Stimulated activated naive CD8-positive, alpha-beta T cell treated with anti-CD3 and anti-CD28 coated beads, Interleukin-15, amount 100 ng/mL, for 72 hours (primary cell): ENCODE results near the gene CCL7.

Experiments
- ATAC-seq: fragments of 150-1000 bp; cut with Tn5 transposase; 2 replicates; pipeline ENCODE4 v1.10.0; 2021; ENCODE audit warnings: mild to moderate bottlenecking, moderate library complexity
- DNase-seq, 2 donors: peaks; one replicate each; pipeline ENCODE4 v3.0.0; 2021 to 2022
- H3K27ac Mint-ChIP-seq, 2 donors: one replicate each; pipeline ENCODE4 v1.8.0; 2022; ENCODE audit warnings: mild to moderate bottlenecking in 2 of 2, mixed read lengths in 2 of 2, moderate library complexity in 2 of 2
- H3K27me3 Mint-ChIP-seq: one replicate; pipeline ENCODE4 v1.8.0; 2022; ENCODE audit warnings: mixed read lengths
- H3K4me1 Mint-ChIP-seq: one replicate; pipeline ENCODE4 v1.8.0; 2022; ENCODE audit warnings: mild to moderate bottlenecking, mixed read lengths
- H3K4me3 Mint-ChIP-seq, 2 donors: one replicate each; pipeline ENCODE4 v1.8.0; 2022; ENCODE audit warnings: mild to moderate bottlenecking in 2 of 2, mixed read lengths in 2 of 2, moderate library complexity in 1 of 2
- H3K9me3 Mint-ChIP-seq, 2 donors: one replicate each; pipeline ENCODE4 v1.8.0; 2022; ENCODE audit warnings: mixed read lengths in 2 of 2

Gene CCL7

DNA sequence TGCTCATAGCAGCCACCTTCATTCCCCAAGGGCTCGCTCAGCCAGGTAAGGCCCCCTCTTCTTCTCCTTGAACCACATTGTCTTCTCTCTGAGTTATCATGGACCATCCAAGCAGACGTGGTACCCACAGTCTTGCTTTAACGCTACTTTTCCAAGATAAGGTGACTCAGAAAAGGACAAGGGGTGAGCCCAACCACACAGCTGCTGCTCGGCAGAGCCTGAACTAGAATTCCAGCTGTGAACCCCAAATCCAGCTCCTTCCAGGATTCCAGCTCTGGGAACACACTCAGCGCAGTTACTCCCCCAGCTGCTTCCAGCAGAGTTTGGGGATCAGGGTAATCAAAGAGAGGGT is 14.7 kb upstream of the CCL7 start:
- no peak for ATAC-seq
- peaks cover 9% of the 10 kb centered on the region for H3K4me1 Mint-ChIP-seq
- peaks cover 63% of the 10 kb centered on the region for H3K27me3 Mint-ChIP-seq
- H3K4me3 Mint-ChIP-seq, result peak overlapping the region in 1 of 2 donors; percentile 20
- H3K27ac Mint-ChIP-seq, result peak overlapping the region in 1 of 2 donors; percentile 49
- no peak for DNase-seq
- no peaks in the 10 kb centered on the region for H3K9me3 Mint-ChIP-seq

- no peak overlapping the region for H3K27ac Mint-ChIP-seq
- no peak for DNase-seq
These were observed 14.2 kb upstream of the CCL7 start for GRCh38 chr17:34255841-34256240.

DNA sequence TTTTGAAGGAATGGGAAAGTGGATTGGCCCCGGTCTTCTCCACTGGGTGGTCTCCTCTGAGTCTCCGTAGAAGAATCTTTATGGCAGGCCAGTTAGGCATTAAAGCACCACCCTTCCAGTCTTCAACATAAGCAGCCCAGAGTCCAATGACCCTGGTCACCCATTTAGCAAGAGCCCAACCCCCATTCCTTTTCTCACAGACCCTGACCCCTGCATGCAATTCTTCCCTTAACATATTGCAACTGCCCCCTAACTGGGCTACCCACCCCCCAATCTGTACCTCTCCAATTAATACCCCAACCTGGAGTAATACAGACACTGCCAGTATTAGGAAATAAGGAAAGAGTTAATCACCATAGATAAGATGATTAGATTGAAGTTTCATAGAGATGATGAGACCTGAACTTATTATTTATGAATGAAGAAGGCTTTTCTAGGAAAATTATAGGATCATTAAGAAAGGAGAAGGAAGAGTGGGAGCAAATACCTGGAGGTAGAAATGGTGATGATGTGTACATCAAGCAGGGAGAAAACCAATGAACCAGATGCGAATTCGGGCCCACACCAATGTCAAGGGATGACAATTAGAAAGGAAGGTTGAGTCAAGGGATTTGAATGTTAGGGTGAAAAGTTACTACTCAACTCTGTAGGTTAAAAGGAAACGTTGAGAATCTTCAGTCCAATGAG is 12.6 kb upstream of the CCL7 start:
- no peak for ATAC-seq
- DNase-seq, result no peak
- H3K9me3 Mint-ChIP-seq, result no peaks in the 10 kb centered on the region
- H3K27me3 Mint-ChIP-seq, result peaks cover 64% of the 10 kb centered on the region
- H3K4me3 Mint-ChIP-seq, result no peak overlapping the region
- H3K4me1 Mint-ChIP-seq, result peaks cover 9% of the 10 kb centered on the region
- H3K27ac Mint-ChIP-seq, result peak overlapping the region in 1 of 2 donors; percentile 68

More at GRCh38 chr17:34255841-34256240, 14.2 kb upstream of the CCL7 start:
- peaks cover 9% of the 10 kb centered on the region for H3K4me1 Mint-ChIP-seq
- no peak overlapping the region for H3K4me3 Mint-ChIP-seq
- peaks cover 64% of the 10 kb centered on the region for H3K27me3 Mint-ChIP-seq
- H3K9me3 Mint-ChIP-seq, result no peaks in the 10 kb centered on the region
- no peak for ATAC-seq

- ATAC-seq, result no peak
- no peak overlapping the region for H3K27ac Mint-ChIP-seq
- H3K9me3 Mint-ChIP-seq, result no peaks in the 10 kb centered on the region
- H3K4me3 Mint-ChIP-seq, result no peak overlapping the region
- peaks cover 9% of the 10 kb centered on the region for H3K4me1 Mint-ChIP-seq
- no peak for DNase-seq
- H3K27me3 Mint-ChIP-seq, result peaks cover 59% of the 10 kb centered on the region
These were observed 12.1 kb upstream of the CCL7 start for GRCh38 chr17:34257986-34258326.

DNA sequence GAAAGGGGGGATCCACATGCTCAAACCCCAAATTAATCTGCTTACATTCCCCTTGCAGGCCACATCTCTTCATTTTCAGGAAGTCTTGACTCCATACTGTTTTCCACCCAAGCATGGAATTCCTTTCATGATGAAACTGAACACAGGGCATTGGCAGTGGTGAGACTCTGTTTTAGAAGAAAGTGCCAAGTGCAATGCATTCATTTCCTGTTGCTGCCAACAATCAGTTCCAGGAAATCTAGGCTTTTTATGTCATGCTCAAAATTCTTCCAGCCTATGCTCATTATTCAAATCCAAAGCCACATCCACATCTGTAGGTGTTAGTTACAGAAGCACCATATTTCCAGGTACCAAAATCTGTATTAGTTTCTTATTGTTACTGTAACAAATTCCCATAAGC is 10.9 kb upstream of the CCL7 start:
- H3K4me1 Mint-ChIP-seq, result peaks cover 9% of the 10 kb centered on the region
- no peak overlapping the region for H3K27ac Mint-ChIP-seq
- no peak overlapping the region for H3K4me3 Mint-ChIP-seq
- H3K9me3 Mint-ChIP-seq, result no peaks in the 10 kb centered on the region
- ATAC-seq, result no peak
- DNase-seq, result no peak
- peaks cover 50% of the 10 kb centered on the region for H3K27me3 Mint-ChIP-seq

- DNase-seq (no peak), ATAC-seq (no peak)
- Mint-ChIP-seq H3K4me3 (no peak overlapping the region), H3K9me3 (no peaks in the 10 kb centered on the region), H3K27ac (no peak overlapping the region), H3K27me3 (peaks cover 51% of the 10 kb centered on the region), H3K4me1 (no peaks in the 10 kb centered on the region)
These were observed 9.2 kb upstream of the CCL7 start for GRCh38 chr17:34260861-34261260.

- peaks cover 51% of the 10 kb centered on the region for H3K27me3 Mint-ChIP-seq
- ATAC-seq (peak; percentile 43), DNase-seq (peak in 1 of 2 donors; percentile 15)
- H3K9me3 Mint-ChIP-seq, result no peaks in the 10 kb centered on the region
- no peaks in the 10 kb centered on the region for H3K4me1 Mint-ChIP-seq
- no peak overlapping the region for H3K4me3 Mint-ChIP-seq
- H3K27ac Mint-ChIP-seq, result no peak overlapping the region
These were observed 8.3 kb upstream of the CCL7 start for GRCh38 chr17:34261568-34262337.

DNA sequence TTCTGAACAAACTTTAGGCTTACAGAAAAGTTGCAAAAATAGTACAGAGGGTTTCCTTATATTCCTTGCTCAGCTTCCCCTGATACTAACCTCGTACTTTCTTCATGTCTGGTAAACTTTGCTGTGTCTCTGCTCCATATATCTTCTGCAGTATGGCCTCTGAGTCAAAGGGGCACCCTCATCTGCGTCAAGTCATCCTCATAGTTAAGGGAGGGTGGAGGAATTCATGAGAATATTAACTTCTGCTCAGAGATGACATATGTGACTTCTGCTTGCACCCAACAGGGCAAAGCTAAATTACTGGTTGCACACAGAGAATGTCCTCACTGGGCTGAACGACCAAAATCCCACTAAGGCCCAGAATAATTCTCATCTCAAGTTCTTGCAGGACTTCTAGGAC is 4.3 kb upstream of the CCL7 start:
- H3K27ac Mint-ChIP-seq, result no peak overlapping the region
- no peak for DNase-seq
- ATAC-seq, result no peak
- H3K4me3 Mint-ChIP-seq, result no peak overlapping the region
- H3K27me3 Mint-ChIP-seq, result peaks cover 48% of the 10 kb centered on the region
- no peaks in the 10 kb centered on the region for H3K4me1 Mint-ChIP-seq
- no peaks in the 10 kb centered on the region for H3K9me3 Mint-ChIP-seq

GRCh38 chr17:34275881-34276280 is 5.9 kb downstream of the CCL7 start:
- ATAC-seq (no peak), DNase-seq (no peak)
- H3K4me3 Mint-ChIP-seq, result no peak overlapping the region
- H3K4me1 Mint-ChIP-seq, result no peaks in the 10 kb centered on the region
- H3K9me3 Mint-ChIP-seq, result no peaks in the 10 kb centered on the region
- peaks cover 68% of the 10 kb centered on the region for H3K27me3 Mint-ChIP-seq
- H3K27ac Mint-ChIP-seq, result no peak overlapping the region

DNA sequence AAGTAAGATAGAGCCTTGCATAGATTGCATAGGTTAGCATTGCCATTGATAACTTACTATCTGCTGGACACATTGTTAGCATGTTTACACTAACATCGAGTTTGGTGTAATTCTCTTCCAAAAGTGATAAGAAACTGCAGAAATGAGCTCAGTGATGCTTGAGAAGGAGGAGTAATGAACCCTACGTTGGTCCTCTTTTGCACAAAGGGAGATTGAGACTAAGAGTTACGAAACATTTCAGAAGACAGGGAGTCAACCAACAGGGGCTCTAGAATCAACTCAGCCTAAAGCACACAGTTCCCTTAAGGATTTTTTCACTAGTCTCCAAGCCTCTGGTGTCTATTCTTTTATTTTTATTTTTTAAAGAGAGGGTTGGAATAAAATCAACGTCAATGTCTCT is 6.8 kb downstream of the CCL7 start:
- DNase-seq (no peak), ATAC-seq (no peak)
- Mint-ChIP-seq H3K4me1 (no peaks in the 10 kb centered on the region), H3K4me3 (no peak overlapping the region), H3K27ac (no peak overlapping the region), H3K27me3 (peaks cover 68% of the 10 kb centered on the region), H3K9me3 (no peaks in the 10 kb centered on the region)

DNA sequence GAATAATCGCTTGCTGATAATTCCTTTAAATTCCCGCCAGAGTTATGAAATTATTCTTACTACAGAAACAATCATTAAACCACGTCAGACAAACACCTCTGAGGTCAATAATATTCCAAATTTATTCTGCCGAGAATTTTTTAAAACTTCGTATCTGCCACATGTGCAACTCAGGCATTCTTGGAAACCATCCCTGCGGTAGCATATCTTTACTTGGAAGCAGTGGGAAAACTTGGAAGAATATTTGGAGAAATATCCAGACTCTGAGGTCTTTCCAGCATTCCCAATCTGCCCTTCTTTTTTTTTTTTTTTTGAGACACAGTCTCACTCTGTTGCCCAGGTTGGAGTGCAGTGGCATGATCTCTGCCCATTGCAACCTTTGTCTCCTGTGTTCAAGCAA is 13.6 kb downstream of the CCL7 start:
- Mint-ChIP-seq H3K9me3 (no peaks in the 10 kb centered on the region), H3K4me3 (no peak overlapping the region), H3K27me3 (peaks cover 57% of the 10 kb centered on the region), H3K27ac (no peak overlapping the region), H3K4me1 (no peaks in the 10 kb centered on the region)
- DNase-seq, result no peak
- ATAC-seq, result no peak

GRCh38 chr17:34285286-34285792 is 15.3 kb downstream of the CCL7 start, which contains the start of gene CCL11:
Gene CCL11 (plus strand): TSS chr17:34285742. CDS start chr17:34285809, 67 bp downstream.
- H3K9me3 Mint-ChIP-seq, result no peaks in the 10 kb centered on the region
- H3K27ac Mint-ChIP-seq, result peak within 1 kb of the TSS in 1 of 2 donors; percentile 11
- peaks cover 47% of the 10 kb centered on the region for H3K27me3 Mint-ChIP-seq
- no peak within 1 kb of the TSS for H3K4me3 Mint-ChIP-seq
- no peaks in the 10 kb centered on the region for H3K4me1 Mint-ChIP-seq
- ATAC-seq, result no peak
- no peak for DNase-seq

- H3K4me3 Mint-ChIP-seq, result no peak overlapping the region
- H3K27ac Mint-ChIP-seq, result no peak overlapping the region
- no peaks in the 10 kb centered on the region for H3K4me1 Mint-ChIP-seq
- DNase-seq (no peak), ATAC-seq (no peak)
- peaks cover 27% of the 10 kb centered on the region for H3K27me3 Mint-ChIP-seq
- no peaks in the 10 kb centered on the region for H3K9me3 Mint-ChIP-seq
These were observed 17.9 kb downstream of the CCL7 start for GRCh38 chr17:34287875-34288274.

DNA sequence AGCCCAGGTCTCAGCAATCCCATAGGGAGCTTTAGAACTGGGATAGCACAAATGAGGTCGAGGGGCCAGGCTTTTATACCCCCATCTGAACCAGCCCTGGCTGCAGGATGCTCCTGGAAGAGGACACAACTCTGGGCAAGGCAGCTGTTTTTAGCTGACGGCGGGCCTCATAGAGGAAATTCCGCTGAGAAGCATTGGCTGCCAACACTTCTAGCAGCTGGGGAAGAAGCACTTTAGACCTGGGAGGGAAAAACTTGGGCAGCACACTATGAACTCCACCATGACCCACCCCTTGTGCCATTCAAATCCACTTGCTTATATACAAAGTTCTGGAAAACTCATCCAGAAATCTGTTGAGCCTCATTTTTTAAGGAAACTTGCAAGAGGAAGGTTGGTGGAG is 20.6 kb downstream of the CCL7 start:
- no peaks in the 10 kb centered on the region for H3K9me3 Mint-ChIP-seq
- no peak overlapping the region for H3K27ac Mint-ChIP-seq
- no peak overlapping the region for H3K4me3 Mint-ChIP-seq
- H3K27me3 Mint-ChIP-seq, result peaks cover 23% of the 10 kb centered on the region
- ATAC-seq (no peak), DNase-seq (no peak)
- no peaks in the 10 kb centered on the region for H3K4me1 Mint-ChIP-seq

DNA sequence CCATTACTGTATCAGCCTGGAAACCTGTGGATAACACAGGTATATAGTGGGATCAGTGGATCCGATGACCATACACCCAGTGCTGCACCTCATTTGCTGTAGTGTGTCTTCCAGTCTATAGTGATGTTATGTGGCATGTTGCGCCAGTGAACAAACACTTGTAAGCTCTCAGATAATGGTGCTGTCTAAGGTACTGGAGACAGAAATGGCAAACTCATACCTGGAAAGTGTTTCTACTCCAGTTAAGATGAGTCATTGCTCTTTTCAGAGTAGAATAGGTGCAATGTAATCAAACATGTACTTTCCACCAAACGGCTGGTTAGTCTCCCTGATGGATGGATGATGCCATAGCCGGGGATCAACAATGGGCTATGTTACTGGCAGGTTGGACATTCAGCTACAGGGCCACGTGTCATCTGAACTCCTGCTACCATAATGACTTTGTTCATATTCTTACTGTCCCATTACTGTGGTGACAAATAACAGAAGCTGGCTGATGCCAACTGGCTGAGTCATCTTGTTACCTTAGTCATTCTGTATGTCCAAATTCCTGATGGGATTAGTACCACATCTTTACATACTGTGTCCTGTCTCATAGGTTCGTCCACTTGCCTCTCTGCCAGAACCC is 21.8 kb downstream of the CCL7 start:
- DNase-seq, result no peak
- peak overlapping the region in 1 of 2 donors; percentile 27 for H3K27ac Mint-ChIP-seq
- H3K4me3 Mint-ChIP-seq, result no peak overlapping the region
- no peaks in the 10 kb centered on the region for H3K9me3 Mint-ChIP-seq
- ATAC-seq, result peak; percentile 28
- peaks cover 16% of the 10 kb centered on the region for H3K27me3 Mint-ChIP-seq
- H3K4me1 Mint-ChIP-seq, result no peaks in the 10 kb centered on the region

DNA sequence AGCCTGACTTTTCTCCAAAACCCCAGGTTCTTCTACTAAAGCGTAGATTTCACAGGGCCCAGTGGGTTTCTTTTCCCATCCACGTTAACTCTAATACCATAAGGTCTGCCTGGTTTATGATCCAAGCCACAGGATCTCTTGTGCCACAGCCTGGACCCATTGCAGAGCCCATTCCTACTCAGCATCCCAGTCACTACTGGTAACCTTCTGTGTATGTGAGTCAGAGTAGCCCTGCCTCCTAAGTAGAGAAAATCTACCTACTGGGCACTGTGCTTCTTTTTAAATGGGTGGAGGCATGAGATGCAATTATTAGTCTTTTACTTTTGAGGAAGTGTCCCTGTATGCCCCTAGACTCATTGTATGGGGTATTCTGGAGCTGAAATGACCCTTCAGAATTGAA is 29.0 kb downstream of the CCL7 start:
- Mint-ChIP-seq H3K4me3 (no peak overlapping the region), H3K27me3 (peaks cover 29% of the 10 kb centered on the region), H3K9me3 (peaks cover 0 to 3% of the 10 kb centered on the region in 2 donors), H3K4me1 (no peaks in the 10 kb centered on the region), H3K27ac (no peak overlapping the region)
- no peak for ATAC-seq
- DNase-seq, result no peak
